AG09309 (cell line): ENCODE measurements around the gene GK.

Experiments used
- DNase-seq: peaks from one replicate; pipeline ENCODE4 v3.0.0-alpha.2; 2010; ENCODE audit warnings: low read depth
- H3K4me3 ChIP-seq: 2 replicates; pipeline ENCODE4 v1.5.1; 2011; ENCODE audit warnings: mild to moderate bottlenecking, low read depth, low read length, moderate library complexity; ENCODE audit not compliant: control insufficient read depth
- CTCF ChIP-seq: IDR thresholded peaks from 2 replicates; pipeline ENCODE4 v1.5.1; 2011; ENCODE audit warnings: mild to moderate bottlenecking, low read depth, low read length, inconsistent platforms; ENCODE audit not compliant: insufficient read depth, control insufficient read depth; ENCODE audit errors: missing control alignments

Gene GK

DNA sequence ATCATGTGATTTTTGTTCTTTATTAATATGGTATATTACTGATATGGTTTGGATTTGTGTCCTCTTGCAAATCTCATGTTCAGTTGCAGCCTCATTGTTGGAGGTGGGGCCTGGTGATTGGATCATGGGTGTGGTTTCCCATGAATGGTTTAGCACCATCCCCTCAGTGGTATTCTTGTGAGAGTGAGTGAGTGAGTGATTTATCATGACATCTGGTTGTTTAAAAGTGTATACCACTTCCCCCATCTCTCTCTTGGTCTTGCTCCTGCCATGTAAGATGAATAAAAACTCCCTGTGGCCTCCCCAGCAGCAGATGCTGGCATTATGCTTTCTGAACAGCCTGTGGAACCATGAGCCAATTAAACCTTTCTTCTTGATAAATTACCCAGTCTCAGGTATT lies 124.4 kb downstream of the GK start:
- TF ChIP-seq CTCF: no peak
- no peak overlapping the region for H3K4me3 ChIP-seq
- DNase-seq: no peak

GRCh38 chrX:30779453-30780030 lies 126.3 kb downstream of the GK start:
- H3K4me3 ChIP-seq: no peak overlapping the region
- DNase-seq: no peak
- no peak for TF ChIP-seq CTCF
